Erythroblast (primary cell): ENCODE data around the gene TINCR.

Source experiments
- GATA1 ChIP-seq: IDR thresholded peaks from 2 replicates; pipeline ENCODE4 v1.6.1; 2011; ENCODE audit warnings: low read depth, mild to moderate bottlenecking, control low read depth, low read length, moderate library complexity
- POLR2A ChIP-seq: IDR thresholded peaks from 2 replicates; pipeline ENCODE4 v1.6.1; 2011; ENCODE audit warnings: mild to moderate bottlenecking, low read length

DNA sequence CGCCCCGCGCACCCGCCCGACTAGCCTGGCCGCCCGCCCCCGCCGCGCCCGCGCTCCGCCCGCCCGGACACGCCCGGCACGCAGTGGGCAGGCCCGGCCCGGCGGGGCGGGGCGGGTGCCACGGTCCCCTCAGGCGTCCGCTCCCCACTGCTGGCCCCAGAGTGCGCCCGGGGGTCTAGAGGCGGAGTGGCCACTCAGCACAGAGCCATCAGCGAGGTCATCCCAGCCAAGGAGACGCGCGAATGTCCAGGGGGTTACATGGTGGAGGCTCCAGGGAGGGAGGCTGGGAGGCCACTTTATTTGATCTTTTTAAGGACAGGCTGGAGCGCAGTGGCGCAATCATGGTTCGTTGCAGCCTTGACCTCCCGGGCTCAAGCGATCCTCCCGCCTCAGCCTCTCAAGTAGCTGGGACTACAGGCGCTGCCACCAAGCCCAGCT, 236 bp upstream of the TINCR start:
- TF ChIP-seq POLR2A: no peak
- no peak for TF ChIP-seq GATA1
